RPMI8226 (cell line): Measurements from ENCODE around the gene MAB21L4.

Experiments
- DNase-seq: peaks from one replicate; pipeline ENCODE4 v3.0.0-alpha.2; 2015

MAB21L4 gene

DNA sequence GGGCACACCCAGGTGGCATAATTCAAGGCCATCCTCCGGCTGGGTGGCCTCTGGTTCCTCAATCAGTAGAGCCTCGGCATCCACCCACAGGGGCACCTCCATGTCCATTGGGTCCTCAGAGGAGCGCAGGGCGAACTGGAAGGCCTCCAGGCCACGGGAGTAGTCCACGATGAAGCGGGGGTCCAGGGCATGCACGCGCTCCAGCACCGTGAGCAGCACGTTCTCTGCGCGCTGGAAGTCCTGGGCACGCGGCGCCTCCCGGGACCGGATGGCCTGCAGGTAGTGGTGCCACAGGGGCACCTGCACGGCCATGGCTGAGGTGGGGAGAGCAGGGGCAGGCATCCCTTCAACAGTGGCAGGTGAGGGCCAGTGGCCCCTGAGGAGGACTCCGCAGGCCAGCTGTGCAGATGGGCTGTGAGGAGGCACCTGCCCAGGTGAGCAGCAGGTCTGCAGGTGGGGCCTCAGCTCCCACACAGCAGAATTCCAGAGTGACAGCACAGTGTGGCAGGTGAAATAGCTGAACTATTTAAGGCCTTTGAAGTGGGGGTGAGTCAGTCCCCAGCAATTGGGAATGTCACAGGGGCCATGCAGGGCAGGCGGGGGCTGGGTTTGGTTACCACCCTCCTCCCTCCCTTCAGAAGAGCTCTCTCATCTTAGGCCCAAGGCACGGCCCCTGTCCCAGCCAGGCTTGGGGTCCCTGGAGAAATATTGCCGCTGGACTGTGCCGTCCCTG, at the start of gene MAB21L4:
MAB21L4 (minus strand) TSS at position 501 of the 733 bp plus-strand sequence; CDS start at position 342, 159 bp downstream.
- DNase-seq: no peak

DNA sequence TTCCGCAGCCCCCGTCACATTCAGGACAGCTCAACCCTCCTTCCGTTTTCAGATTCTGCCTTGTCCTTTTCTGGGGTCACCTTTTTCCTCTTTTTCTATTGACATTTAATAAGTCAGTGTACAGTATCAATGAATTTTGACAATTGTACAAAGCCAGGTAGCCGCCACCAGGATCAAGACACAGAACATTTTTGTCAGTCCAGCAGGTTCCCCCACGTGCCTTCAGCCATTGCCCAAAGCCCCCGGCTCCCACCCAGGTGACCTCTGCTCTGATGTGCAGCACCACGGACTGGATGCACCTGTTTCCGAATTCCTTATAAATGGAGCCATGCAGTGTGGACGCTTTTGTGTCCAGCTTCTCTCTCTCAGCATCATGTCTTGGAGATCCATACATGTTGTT, 40.1 kb upstream of the MAB21L4 start:
- peak; percentile 0 for DNase-seq

DNA sequence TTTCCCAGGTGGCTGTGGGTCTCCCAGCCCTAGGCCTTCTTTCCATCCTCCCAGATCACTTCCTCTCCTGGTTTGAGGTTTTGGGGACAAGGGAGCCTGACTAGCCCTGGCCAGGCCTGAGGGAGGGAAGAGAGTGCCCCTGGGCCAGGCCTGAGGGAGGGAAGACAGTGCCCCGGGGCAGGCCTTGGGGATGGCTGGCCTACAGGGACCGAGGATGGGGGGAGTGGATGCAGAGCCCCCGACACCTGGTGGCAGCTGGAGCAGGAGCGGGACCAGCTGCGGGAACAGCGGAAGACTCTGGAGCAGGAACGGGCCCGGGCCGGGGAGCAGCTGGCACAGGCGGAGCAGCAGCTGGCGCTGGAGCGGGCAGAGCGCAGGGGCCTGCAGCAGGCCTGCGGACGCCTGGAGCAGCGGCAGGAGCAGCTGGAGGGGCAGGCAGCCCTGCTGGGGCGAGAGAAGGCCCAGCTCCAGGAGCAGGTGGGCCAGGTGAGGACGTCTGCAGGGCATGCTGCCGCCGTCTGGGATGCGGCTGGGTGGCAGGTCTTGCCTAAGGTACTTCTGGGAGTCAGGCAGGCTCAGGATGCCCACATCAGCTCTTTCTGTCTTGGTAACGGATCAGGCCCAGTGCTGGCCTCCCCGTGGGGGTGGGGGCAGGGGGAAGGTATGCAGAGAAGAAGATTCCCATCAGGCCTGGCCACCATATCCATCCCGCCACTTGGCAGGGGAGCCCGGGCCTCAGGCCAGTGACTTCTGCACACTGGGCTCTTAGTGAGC, 39.3 kb upstream of the MAB21L4 start:
- peak; percentile 1 for DNase-seq

DNA sequence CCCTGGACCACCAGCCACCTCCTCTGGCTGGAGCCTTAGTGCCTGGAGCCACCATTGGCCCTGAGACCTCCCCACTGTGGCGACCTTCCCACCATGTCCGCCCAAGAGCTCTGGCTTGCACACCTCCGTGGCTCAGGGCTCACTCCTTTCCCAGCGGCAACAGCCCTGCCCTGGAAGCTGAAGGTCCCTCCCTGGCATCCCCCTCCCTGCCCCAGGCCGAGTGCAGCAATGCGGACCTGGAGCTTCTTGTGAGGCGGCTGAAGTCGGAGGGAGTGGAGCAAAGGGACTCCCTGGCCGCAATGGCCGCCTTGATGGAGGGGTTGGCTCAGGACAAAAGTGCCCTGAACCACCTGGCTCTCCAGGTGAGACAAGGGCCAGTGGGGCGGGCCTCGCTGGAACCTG, 38.7 kb upstream of the MAB21L4 start:
- DNase-seq: peak; percentile 1

DNA sequence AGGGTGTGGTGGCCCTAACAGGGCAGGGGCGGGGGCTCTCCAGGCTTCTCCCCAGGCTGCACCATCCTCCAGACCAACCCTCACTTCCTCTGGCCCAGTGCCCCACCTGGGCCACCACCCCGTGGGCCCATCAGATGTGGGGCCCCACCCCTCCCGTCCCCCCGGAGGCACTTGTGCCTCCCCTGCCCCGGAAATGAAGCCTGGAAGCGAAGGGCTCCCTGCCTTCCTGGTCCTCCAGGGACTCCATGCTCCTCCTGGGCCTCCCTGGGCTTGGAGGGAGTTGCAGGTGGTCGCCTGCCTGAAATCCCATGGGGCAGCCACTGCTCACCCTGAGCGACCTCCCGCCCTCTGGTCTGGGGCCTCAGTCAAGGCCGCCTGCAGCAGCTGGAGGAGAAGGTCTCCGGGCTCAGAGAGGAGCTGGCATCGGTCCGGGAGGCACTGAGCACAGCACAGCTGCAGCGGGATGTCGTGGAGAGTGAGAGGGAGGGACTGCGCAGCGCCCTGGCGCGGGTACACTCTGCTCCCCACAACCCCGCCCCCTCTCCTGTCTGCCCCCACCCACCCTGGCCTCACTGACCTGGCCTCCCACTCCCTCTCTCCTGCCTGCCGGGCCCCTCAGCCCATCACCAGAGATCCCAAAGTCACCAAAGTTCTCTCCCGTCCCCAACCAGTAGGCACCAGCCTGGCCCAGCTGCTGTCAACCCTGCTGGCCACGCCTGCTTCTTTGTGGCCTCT, 38.2 kb upstream of the MAB21L4 start:
- DNase-seq: peak; percentile 32

DNA sequence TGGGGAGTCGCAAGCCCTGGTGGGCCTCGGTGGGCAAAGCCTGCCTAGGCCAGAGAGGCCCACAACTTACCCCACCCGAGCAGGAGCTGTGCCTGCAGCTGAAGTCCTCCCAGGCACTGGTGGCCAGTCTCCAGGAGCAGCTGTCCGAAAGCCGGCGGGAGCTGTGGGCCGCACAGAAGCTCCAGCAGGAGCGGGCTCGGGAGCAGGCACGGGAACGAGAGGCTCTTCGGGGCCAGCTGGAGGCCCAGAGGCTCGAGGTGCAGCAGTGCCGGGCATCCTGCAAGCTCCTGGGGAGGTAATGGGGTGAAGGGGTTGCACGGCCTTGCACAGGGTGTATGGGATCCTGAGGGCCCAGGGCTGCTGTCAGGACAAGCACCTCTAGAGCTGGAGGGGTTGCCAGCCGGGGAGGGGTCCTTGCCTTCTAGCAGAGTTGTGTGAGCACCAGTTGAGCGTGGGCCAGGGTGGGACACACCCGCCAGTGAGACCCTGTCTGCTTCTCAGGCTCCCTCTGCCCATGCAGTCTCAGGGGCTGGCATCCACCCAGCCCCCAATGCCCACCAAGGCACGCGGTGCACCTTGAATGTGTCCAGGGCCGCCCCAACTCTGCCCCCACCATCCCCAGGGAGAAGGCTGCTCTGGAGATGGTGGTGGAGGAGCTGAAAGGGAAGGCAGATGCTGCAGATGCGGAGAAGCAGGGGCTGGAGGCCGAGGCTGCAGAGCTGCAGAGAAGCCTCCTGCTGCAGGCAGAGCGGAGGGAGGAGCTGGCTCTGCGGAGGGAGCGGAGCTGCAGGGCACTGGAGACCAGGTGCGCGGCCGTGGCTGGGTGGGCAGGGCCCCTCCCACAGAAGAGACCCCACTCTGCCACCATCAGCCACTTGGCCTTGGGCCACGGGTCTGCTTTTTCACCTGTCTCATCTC, 37.4 kb upstream of the MAB21L4 start:
- DNase-seq: peak; percentile 37

DNA sequence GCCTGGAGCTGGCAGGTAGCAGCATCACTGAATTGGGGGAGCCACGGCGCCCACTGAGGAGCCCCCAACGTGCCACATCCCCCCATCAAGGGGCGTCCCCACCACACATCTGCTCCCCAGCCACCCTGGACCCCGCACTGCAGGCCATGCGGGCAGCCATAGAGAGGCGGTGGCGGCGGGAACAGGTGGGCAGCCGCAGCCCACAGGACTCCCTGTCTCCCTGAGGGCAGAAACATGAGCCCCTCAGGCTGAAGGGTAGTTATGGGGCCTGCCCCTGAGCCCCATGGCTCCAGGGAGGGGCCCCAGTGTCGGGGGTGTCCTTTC, 36.7 kb upstream of the MAB21L4 start:
- no peak for DNase-seq

DNA sequence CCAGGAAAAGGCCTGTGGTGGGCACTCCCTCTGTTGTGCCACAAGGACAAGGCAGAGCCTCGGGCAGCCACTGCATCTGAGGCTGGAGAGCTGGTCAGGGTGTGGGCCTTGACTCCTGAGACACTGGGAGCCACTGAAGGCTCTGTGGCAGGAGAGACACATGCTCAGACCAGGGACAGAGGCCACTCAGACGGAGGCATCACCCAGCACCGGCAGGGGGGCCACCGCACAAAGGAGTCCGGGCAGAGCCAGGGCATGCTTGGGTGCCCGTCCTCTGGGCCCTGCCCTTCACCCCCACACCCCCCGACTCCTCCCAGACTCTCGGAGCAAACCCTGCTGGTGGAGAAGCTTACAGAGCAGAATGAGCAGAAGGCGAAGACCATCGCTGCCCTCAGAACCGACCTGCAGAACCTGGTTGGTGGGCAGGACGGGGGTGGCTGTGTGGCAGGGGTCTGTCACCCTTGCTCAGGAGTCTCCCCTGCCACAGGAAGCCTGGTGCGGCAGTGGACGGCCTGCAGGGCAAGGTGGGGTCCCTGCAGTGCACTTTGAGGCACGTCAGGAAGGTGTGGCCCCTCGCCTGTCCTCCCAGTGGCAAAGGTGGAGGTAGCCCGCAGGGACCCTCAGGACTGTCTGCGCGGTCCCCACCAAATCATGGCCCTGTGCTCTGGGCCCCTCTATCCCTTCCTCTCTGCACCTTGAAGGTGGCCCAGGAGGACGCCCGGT, 36.2 kb upstream of the MAB21L4 start:
- DNase-seq: peak; percentile 1

DNA sequence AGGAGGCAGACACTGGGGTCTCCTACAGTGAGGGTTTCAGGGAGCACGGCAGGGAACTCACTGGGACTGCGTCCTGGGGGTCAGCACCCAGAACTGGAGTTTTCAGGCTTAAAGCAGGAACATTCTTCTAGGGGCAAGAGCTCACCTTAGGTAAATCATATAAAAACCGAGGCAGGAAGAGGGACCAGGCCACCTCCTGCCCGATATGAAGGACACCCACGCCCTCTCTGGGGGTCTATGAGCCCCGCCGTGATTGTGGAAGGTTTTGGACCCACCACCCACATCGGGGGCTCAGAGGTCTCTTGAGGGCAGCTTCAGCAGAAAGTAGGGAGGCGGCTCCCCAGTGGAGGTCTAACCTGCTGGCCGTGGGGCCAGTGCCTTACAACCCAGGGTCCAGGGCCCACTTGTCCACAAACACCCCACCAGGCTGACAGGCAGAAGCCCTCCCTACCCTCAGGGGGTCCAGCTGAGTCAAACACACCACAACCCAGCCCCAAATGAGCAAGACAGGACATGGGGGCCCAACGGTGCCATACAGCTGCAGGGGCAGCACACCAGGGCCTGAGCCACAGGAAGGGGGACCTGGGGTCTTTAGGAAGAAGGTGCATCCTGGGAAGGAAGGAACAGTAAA, 35.5 kb upstream of the MAB21L4 start:
- peak; percentile 0 for DNase-seq

DNA sequence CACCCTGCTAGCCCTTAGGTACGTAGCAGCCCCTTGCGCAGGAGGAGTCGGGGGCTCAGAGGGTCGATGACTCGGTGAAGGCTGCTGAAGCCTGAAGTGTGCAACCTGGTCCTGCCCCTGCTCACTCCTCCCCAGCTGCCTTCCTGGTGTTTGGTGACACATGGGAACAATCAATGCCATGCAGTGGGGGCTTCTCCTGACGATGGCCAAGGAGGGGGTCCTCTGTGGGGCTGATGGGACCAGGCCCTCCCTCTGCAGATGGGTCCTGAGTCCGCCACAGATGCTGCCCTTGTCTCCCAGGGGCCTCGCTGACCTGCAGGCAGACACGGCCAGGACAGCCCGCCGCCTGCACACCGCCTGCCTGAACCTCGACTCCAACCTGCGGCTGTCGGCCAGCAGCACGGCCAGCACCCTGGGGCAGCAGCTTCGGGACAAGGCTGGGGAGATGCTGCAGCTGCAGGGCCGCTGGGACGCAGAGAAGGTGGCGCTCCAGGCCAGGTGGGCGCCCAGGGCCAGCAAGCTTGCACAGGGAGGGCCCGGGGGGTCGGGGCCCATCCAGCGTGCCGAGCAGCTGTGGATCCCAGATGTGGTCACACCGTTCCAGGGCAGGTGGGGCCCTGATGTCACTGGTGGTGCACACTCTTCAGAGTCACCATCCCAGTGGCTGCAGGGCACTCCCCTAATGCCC, 34.8 kb upstream of the MAB21L4 start:
- no peak for DNase-seq

DNA sequence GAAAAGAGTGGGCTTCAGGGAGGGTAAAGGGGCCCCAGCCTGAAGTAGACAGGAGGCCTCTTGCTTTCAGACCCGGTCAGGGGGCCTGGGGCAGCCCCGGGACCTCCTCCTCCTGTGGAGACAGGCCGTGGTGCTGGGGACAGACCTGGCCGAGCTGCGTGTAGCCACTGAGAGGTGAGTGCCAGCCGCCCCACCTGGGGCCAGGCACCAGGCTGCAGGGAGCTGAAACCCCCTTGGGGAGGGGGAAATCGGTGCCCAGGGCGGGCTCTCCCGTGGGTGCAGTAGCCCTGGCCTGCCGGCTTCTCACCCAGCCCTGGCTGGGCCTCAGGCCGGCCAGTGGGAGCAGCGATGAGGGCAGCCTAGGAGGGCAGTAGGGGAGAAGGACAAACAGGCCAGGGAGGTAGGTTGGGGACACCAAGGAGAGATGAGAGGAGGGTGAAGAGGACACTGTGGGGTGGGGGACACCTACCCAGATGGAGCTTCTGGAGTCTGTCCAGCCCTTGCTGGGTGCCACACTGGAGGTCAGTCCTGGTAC, 34.2 kb upstream of the MAB21L4 start:
- DNase-seq: no peak

DNA sequence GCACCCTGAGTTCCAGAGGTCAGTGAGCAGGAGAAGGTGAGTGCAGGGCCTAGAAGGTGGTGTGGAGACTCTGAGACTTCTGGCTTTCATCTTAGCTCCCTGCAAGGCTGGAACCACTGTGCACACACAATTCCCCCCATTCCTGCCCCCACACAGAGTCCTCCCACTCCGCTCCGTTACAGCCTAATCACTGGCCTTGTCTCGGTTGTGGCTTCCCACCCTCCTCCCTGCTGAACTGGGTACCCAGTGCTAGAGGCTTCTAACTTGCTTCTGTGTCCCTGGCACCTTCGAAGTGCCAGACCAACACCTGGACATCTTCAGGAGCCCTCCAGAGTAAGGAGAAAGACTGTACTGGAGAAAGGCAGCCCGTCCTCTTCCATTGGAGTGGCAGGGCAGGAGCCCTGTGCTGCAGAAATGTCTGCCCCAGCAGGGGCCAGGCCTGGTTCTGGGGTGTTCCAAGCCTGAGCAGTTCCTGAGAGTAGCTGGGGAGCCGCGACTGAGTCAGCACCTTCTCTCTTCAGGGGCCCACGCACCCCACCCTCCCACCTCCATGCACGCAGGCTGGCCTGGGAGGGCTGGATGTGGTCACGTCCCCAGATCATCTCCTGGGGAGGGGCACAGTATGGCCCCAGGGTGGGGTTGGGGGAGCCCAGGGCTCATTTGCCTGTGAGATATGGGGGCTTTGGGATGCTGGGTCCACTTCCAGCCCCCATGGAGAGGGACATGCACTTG, 33.6 kb upstream of the MAB21L4 start:
- DNase-seq: no peak

DNA sequence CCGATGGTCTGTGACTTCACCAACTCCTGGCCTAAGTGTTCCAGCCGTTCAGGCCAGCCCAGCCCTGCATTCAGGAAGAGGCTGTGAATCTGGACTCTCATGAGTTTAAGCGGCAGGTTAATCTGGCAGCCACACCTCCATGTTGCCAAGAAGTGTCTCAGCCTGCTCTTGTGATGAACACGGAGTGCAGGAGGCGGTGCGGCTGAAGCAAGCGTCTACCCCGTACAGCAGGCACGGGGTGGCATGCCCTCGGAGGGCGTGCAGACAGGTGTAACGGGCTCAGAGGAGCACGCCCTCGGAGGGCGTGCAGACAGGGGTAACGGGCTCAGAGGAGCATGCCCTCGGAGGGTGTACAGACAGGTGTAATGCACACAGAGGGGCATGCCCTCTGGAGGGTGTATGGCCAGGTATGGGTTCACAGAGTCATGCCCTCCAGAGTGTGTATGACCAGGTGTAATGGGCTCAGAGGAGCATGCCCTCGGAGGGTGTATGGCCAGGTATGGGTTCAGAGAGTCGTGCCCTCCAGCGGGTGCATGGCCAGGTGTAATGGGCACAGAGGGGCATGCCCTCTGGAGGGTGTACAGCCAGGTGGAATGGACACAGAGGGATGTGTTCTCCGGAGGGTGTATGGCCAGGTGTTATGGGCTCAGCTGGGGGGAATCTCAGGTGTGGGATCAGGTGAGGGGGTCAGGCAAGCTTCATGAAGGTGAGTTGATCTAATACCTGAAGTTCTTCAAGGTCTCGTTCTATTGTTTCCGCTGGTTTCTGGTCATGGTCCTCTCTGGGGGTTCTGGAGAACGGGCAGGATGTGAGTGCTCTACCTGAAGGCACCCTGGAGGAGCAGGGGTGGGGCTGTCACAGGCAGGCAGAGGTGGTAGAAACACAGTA, 32.8 kb upstream of the MAB21L4 start:
- DNase-seq: no peak

DNA sequence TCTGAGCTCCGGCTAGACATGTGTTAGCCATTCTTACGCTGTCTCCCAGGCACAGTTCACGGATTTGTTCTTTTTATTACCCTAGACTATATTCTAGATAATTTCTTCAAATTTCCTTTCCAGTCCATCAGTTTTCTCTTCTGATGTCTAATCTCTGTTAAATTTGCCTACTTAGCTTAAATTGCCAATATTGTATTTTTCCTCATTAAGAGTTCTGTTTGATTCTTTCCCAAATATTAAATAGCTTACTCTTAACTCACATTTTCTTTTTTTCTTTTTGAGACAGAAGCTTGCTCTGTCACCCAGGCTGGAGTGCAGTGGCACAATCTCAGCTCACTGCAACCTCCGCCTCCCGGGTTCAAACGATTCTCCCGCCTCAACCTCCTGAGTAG, 31.4 kb upstream of the MAB21L4 start:
- DNase-seq: no peak

DNA sequence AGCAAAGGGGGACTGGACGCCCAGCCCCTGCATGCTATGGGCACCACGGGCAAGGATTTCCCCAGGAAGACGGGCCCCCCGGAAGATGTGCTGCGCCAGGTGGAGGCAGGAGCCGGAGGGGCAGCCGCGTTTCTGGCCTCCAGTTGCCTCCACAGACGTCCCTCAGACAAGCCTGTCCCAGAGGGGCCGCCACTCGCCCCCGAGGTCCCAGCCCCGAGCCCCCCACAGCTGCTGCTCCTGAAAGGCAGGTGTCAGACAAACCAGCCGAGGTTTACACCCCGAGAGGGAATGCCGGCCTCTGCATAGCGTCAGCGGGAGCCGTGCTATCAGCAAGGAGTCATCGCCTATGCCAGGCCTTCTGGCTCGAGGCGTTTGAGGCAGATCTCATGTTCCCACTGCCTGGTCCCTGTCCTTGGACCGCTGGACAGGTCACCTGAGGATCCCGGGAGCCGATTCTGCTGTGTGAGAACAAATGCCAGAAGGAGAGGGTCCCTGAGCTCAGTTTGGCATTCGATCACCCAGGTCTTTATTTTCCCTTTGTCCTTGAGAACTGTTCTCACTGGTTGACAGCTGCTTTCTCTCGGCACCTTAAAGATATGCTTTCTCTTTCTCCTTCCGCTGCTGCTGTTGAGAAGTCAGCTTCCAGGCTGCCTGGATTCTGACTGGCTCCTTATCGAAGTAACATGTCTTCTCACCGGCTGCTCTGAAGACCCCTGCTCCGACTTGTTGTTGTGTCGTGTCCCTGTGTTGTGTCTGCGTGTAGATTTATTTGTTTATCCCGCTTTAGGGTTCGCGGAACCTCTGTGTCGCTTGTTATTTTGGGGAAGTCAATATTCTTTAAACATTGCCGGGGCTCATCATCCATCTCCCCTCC, 30.8 kb upstream of the MAB21L4 start:
- peak; percentile 2 for DNase-seq

DNA sequence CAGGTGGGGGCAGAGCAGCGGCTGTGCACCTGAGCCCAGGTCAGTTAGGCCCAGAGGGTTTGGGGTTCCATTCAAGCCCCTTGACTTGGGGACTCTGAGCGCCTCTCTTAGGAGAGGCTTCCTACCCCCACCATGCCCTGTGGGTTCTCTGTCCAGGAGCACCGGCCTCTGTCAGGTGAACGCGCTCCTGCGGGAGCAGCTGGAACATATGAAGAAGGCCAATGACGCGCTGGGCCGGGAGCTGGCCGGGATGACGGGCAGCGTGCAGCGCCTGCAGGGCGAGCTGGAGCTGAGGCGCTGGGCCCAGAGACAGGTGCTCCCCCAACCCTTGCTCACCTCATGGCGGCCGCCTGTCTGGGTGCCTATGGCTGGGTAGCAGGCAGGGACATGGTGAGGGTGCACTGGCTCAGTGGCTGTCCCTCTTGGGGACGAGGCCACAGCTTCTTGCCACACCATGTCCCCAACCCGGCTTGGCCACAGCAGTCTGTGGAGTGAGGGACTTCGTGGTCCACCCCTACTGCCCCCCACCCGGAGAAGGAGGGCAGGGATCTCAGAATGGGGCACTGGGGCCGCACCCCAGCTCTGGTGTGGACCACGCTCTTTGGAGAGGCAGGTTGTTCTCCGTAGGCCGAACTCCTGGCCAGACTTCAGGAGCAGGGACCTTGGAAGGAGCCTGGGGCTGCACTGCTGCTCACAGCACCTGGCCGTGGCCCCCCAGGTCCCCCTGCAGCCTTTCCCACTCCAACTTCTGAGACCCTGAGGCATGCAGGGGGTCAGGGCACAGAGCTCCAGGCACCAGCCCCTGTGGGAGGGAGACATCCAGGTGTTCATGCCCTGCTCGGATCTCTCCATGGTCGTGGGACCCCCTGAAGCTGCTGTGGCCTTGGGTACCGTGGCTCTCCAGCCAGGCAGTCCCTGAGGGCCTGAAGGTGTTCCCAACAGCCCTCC, 29.9 kb upstream of the MAB21L4 start:
- DNase-seq: no peak

DNA sequence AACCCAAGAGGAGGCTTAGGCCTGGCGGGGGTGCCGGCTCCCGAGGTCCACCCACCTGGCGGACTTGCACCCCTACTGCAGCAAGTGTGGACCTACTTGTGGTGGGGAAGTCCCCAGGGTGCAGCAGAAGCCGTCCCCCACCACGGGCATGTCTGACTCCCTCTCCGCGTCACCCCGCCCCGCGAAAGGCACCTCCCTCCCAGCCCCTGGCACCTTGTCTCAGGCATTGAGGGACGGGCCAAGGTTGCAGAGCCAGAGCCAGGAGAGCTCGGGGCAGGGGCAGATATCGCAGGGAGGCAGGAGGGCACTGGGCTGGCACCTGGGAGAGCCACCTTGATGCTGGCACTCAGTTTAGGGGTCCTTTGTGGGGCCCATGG, 29.2 kb upstream of the MAB21L4 start:
- peak; percentile 27 for DNase-seq
